HG03103 (cell line): ENCODE data around the gene NXPH3.
"Not testable (repeated sequence)": the region's sequence is repeated elsewhere in the genome, so short reads cannot be mapped to it uniquely, and the experiment has no call there.

ENCODE experiments used
- ATAC-seq: cut with Tn5 transposase; IDR thresholded peaks from one replicate; pipeline ENCODE4 v1.9.1; 2021; ENCODE audit warnings: low read depth; ENCODE audit not compliant: unreplicated experiment

Gene NXPH3

DNA sequence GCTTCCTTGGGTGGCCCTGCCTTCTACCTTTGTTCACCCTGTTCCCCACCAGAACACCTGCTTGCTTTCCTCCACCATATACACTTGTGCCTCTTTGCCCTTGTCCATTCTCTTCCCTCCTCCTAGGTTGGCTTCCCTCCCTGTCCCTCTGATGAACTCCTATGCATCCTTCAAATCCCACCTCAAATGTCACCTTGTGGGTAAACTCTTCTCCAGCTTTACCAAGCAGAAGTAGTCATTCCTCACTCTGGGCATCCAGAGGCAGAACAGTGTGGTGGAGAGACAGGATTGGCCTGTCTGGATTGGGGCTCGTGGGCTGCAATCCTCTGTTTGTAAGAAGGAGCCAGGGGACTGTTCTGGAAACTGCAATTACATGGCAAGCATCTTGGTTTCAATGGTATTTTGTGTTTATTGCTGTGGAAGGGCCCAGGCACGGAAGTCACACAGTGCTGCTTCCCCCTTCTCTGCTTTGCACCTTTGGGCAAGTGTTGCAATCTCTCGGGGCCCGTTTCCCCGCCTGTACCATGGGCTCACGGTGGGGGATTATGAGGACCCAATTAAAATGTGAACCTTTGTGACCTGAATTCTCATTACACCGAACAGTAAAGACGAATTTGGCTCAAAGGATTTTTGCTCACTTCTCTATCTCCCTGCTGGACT lies 21.9 kb upstream of the NXPH3 start:
- ATAC-seq = no peak

DNA sequence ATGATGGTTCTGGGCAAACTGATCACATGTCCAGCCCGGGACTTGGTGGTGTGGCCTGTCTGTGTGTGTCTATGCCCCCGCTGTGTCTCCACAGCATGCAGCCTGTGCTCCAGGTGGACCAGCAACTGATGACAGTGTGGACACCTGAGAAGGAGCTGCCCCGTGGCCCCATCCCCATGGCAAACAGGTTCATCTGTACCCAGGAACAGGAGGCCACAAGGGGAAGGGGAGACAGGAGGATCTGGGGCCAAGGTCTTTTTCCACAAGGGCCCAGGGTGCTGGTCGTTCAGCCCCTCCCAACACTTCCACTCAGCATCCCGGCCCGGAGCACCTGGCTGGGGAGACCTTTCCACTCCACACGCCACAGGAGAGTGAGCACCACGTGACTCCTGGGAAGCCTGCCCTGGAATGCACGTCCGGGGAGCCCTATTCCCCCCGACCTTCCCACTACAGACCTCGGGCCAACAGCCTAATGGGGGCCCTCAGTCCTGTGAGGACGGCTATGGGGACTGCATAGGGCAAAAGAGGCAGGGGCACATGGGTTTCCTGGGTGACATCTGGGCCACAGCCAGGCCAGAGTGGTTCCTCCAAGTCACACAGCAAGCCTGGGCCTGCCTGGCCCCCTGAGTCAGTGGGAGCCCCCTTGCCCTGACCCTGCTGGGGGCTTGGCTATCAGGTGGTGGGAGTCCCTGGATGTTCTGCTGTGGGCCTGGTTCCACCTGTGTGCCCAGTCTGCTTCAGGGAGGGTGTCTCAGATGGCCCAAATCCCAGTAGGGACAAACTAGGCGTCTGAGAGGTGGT lies 20.8 kb upstream of the NXPH3 start:
- ATAC-seq = no peak

DNA sequence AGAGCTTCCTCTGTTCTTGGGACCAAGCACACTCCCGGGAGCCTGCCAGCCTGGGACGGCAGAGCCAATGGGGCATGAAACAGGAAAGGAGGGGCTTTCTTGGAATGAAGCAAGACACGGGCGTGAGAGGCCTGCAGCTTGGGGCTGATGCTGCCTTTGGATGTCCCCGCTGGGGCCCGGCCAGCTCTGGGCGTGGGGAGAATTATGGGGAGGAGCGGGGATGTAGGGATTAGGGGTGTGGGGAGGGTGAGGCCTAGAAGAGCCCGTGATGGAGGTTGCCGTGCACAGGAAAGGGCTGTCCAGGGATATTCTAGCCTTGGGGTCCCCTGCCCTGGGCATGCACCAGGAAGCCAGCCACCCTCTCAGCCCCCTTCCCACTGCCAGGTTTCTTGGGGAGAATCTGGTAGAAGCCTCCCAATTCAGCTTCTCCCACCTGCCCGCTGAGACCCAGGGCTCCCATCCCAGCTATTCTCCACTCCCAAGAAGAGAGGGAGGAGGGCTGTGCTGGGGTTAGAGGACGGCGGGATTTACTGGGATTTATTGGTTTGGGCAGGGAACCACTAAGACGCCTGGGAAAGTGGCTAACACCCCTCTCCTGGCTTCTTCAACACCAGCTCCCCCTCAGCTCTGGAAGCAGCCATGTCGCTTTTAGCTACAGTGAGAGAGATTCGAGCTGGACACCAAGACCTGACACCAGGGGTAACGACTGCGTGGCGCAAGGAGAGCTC lies 20.0 kb upstream of the NXPH3 start:
- no peak for ATAC-seq

DNA sequence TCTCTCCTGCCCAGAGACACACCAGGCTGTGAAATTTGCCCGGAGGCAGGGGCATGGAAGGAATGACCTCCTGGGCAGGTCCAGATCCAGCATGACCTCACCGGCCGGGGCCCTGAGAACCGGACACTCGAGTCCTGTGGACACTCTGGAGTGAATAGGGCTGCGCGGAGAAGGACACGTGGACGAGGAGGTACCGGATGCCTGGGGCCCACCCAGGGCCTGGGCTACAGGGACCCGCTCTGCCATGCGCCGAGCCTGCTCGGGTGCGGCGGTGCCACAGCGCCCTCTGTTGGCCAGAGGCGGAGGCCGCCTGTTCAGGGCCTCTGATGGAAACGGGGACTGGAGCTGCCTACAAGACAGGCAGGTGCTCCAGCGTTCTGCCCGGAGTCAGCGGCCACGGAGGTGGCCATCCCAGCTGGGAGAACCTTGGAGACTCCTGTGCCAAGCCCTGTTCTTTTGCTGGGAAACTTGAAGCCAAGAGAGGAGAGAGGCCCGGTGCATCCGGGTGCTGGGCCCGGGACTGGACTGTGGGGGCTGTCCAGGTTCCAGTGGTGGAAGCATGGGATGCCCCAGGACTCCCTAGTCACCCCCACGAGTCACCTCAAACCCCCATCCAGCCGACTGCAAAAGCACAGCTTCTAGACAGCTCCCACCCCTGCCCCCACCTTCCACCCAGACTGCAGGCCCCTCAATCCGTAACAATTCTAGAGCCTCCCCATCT lies 19.3 kb upstream of the NXPH3 start:
- no peak for ATAC-seq

DNA sequence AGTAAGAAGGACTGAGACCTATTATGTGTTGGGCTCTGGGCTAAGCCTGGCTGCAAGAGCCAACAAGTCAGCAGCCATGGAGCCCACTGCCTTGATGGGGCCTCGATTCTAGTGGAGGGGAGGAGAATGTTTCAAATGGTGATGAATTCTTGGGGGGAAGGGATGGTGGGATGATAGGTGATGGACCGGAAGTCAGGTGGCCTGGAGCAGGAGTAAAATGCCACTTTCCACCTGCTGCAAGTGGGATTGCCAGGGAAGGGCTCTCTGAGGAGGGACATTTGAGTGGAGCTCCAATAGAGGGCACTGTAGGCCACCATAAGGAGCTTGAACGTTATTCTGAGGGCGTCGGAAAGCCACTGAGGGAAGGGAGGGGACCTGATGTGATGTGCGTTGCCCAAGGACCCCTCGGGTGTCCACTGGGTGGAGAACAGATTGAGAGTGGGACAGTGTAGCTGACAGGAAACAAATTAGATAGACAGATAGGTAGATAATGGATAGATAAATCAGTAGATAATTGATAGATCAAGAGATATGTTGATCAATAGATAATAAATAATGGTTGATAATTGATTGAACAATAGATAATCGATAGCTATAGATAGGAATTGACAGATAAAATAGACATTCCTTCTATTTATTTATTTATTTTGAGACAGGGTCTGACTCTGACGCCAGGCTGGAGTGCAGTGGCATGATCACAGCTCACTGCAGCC lies 18.2 kb upstream of the NXPH3 start:
- no peak for ATAC-seq

DNA sequence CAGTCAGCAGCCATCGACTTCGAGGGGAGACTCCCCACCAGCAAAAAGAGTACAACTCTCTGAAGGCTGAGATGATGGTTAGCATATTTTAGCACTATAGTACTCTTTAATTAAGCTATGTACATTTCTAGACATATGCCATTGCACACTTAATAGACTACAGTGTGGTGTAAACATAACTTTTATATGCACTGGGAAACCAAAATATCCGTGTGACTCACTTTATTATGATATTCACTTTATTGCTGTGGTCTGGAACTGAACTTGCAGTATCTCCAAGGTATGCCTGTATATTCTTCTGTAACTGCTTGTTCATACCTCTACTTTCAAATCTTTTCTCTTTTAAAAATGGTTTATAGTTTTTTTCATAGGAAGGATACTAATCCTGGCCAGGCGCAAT lies 11.0 kb upstream of the NXPH3 start:
- no peak for ATAC-seq

DNA sequence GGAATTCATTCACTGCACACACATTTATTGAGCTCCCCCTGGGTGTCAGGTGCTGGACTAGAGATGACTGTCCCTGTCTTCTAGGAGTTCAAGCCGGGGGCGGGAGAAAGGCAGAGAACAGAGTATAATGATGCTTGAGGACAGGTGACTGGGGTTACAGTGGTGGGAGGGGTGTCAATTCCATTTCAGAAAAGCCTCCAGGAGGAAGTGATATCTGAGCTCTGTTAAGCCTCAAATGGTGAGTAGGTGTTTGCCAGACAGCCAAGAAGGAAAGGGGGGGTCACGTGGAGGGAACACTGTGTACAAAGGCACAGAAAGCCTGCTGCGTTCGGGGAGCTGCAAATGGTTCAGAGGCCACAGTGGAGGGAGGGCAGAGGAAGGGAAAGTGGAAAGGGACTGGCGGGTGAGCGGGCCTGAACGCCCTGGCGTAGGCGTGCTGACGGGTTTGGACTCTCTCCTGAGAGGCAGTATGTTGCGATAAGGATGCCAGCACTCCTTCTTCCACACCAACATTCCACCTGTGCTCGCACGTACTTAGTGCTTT lies 9.7 kb upstream of the NXPH3 start:
- no peak for ATAC-seq

DNA sequence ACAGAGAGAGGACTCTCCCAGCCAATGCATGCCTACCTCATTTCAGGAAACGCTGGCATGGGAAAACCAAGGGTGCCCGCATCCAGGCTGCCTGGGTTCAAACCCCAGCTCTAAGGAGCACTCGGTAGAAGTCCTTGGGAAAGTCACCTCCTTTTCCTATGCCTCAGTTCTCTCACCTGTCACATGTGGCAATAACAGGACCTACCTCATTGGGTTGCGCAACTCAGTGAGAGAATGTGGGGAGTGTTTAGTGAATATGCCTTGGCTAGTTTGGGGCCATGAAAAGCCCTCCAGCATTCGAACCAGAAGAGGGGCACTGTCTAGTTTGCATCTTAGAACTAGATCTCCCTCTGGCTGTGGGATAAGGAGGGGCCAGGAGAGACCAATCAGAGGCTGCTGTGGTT lies 9.0 kb upstream of the NXPH3 start:
- no peak for ATAC-seq

DNA sequence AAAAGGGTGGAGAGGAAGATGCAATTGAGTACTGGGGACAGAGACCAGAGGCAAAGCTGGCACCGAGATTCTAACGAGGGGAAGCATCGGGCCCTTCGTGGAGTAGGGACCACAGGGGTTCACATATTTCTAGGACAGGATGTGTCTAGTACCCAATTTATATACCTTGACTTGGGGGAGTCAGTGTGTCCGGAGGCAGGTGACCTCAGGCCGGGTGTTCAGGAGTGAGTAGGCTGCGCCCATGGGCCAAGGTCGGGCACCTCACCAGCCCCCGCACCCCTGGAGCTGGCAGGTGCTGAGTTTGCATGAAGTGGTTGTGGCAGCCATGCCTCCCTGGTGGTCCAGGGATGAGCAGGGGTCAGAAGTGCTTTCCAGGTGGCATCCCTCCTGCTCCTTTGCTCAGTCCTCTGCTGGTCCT lies 8.6 kb upstream of the NXPH3 start:
- ATAC-seq = no peak

DNA sequence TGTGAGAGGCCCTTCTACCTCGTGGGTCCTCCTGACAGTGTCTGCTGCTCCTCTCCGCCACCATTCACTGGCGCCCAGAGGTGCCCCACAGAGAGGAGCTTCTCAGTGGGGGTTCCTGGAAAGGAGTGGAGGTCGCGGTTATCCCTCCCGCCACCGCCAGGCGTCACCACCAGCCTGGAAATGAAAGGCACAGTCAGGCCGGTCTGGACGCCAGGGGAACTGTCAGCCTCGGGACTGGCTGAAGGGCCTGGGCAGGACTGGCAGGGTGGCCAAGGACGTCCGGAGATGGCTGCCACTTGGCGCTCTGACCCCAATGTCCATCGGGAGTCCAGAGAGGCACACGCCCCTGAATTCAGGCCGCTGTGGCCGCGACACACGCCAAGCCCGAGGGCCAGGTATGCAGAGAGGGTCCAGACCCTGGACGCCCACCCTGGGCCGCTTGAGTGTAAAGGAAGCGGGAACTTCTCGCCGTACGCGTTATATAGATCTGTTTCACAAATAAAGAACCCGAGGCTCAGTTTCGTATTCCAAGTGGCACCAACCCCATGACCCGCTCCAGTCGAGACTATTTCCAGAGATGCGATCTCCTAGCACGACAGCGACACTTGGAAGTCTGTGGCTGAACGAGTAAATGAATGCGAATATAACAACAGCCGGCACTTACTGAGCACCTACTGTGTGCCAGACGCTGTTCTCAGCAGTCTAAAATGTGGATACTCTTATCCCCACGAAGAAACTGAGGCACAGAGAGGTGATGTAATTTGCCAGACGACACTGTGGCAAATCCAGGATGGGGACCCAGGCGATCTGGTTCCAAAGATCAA lies 7.6 kb upstream of the NXPH3 start:
- peak; percentile 38 for ATAC-seq

DNA sequence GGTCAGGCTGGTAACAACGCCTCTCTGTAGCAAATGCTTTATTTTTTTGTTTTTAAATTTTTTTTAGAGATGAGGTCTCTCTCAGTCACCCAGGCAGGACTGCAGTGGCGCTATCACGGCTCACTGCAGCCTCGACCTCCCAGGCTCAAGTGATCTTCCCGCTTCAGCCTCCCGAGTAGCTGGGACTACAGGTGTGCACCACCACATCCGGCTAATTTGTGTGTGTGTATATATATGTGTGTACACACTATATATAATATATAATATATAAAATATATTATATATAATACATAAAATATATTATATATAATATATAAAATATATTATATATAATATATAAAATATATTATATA lies 7.0 kb upstream of the NXPH3 start:
- ATAC-seq = not testable (repeated sequence)

DNA sequence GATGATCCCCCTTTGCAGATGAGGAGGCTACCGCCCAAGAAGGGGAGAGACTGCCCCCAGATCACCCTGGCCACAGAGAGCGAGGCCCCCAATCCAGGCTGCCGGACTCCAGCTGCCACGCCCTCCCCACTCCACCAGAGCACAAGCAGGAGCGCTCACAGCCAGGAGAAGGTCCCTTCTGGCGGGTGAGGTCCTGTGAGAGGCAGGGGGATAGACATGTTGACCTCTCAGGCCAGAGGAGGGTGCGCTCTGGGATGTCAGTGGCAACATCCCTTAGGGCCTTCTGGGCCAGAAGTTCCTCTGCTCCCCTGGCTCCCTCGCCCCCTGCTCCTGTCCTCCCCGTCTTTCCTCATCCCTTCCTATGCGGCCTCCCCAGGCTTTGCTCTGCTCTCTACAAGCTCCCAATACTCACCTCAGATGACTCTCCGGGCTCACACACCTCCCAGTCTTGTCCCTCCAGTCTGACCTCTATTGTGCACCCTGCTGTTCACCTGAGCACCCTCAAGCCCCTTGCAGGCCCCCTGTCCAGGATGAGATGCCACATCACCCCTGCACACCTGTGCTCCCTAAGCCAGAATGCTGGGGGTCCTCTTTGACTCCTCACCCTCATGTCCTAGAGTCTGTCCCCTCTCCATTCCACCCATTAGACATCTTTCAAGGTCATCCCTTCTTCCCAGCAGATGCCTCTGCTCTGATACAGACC lies 5.0 kb upstream of the NXPH3 start:
- no peak for ATAC-seq

DNA sequence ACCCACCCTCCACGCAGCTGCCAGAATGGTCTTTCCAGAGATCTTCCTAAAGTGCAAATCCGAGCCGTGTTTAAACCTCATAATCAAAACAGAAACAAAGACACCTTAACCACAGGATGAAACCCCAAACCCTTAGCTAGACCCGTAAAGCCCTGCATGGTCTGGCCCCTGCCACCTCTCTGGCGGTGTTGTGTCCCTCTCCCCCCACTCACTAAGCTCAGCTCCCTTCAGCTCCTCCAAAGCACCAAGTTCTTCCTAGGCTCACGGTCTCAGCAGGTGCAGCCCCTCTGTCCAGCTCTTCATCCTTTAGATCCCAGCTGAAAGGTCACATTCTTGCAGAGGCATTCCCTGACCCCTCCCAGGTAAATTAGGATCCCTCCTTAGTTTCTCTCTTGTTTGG lies 4.4 kb upstream of the NXPH3 start:
- ATAC-seq = no peak

DNA sequence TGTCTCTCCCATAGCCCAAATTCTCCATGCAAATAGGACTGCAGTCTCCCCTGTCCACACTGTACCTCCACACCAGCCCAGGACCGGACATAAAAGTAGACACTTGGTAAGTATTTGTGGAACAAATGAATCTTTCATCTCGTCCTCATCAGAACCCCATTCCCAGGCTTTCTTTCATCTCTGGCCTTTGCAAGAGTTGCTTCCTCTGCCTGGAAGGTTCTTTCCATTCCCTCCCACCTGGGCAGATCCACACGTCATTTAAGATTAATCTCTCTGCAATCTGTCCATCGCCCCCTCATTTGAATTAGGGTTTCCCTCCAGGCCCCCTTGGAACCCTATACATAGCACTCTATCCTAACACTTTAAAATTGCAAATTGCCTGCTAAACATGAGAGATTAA lies 3.9 kb upstream of the NXPH3 start:
- ATAC-seq = no peak

DNA sequence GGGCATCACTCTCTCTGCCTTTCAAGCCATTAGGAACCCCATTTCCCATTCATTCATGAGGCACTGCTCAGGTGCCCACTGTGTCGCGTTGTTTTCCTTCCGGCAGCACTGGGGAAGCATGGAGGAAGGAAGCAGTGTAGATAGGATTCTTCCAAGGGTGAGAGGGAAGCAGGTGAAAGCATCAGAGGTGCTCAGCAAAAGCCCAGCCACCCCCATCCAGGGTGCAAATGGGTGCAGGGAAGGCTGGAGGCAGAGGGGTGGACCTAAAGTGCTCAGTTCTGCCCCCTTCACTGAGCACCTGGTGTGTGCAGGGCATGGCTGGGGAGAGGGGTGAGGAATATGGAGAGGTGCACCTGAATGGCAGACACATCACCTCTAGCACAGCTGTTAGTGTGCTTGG lies 3.4 kb upstream of the NXPH3 start:
- no peak for ATAC-seq

DNA sequence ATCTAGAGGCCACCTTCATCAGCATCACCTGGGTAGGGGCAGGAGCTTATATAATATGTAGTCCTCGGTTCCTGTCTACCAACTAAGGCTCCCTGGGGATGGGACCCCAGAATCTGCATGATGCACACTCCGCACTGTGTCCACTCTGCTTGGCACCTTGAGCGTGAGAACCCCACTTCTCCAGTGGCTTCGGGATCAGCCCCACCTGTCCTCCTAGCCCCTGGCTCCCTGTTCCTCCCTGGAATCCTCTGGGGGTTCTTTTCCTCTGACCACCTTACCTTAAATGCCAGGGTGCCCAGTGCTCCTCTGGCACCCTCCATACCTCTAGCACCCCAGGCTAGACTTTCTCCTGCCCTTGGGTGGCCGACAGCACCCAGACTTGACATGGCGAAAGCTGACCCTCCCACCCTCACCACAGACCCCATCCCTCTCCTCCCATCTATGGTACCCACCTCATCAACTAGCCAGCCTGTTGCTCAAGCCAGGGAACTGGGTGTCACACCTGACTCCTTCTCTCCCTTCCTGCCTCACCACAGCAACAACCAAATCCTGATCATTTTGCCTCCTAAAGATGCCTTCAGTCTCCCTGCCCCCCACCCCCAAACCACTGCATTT lies 2.8 kb upstream of the NXPH3 start:
- no peak for ATAC-seq

DNA sequence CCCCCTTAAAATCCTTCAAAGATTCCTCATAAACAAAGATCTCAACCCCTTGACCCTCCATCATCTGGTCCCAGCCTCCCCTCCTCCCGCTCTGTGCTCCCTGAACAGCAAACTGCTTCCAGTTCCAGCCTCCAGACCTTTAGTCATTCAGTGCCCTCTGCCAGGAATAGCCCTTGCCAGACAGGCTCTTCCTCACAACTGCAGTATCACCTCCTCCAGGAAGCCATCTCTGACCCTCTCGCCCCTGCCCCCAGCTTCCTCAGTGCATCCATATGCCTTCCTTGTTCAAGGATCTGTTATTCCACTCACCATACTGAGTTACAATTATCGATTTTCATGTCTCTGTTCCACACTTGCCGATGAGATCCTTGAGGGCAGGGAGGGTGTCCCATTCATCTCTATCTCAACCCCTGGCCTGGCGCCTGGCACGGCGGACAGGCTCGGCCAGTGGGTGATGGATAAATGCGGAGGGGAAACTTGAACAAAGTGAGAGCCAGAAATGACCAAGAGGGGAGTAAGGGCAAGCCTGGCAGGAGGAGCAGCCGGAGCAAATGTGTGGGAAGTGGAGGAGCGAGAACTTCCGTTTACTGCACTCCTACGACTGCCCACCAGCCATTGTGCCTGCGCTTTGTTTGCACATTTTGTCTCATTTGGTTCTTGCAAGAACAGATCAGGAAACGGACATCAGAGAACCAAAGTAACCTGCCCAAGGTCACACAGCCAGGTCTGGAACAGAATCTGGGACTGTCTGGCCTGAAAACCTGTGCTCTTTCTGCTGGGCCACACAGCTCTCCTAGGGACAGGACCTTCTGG lies 2.0 kb upstream of the NXPH3 start:
- ATAC-seq = no peak
